H7 (cell line): ENCODE data around the gene MYO1D. TPM values are rescaled to one million over a fixed set of nuclear protein-coding genes. Genes with fewer than 3 reads are reported as not detected.
"Not testable (repeated sequence)": the region's sequence is repeated elsewhere in the genome, so short reads cannot be mapped to it uniquely, and the experiment has no call there.

Source experiments
- DNase-seq: peaks from one replicate; pipeline ENCODE4 v3.0.0; 2012
- H3K27me3 ChIP-seq: 2 replicates; pipeline ENCODE4 v1.6.0; 2011; ENCODE audit warnings: mild to moderate bottlenecking, low read length; ENCODE audit not compliant: control insufficient read depth, insufficient read depth
- H3K36me3 ChIP-seq: replicated peaks from 2 replicates; pipeline ENCODE4 v1.5.1; 2011; ENCODE audit warnings: low read length; ENCODE audit not compliant: control insufficient read depth, insufficient read depth
- H3K4me3 ChIP-seq: 2 replicates; pipeline ENCODE4 v1.5.1; 2011; ENCODE audit warnings: low read depth, mild to moderate bottlenecking, control low read depth, low read length, moderate library complexity; ENCODE audit not compliant: insufficient read depth
- total RNA-seq: library from RNA; depleted of rRNA; stranded (reverse); fragments of >200 nt; shearing (Covaris generic); gene quantifications from 2 replicates; pipeline ENCODE4 v1.2.3, GENCODE V29; 2014

Gene MYO1D
- total RNA-seq, 1 experiment from 2014 or later = 15.6 TPM

DNA sequence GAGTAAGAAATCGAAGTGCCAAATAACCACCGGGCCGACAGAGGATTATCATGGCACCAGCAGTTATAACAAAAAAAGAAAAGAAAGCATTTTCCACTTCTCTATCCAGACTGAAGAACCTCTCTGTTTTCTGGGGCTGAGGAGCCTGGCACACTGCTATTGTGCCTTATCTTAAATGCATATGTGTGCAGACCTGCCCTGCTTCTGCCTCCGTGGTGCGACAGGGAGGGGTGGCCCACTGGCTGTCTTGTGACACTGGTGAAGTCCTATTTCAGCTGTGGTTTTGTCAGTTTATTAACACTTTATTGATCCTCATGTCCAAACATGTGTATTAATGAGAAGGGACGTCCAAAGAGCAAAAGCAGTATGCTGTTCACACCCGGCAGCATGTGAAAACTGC lies 334.7 kb downstream of the MYO1D start:
- Histone ChIP-seq H3K36me3 (no peaks in the 10 kb centered on the region), H3K27me3 (no peaks in the 10 kb centered on the region), H3K4me3 (no peak overlapping the region)
- DNase-seq = no peak

DNA sequence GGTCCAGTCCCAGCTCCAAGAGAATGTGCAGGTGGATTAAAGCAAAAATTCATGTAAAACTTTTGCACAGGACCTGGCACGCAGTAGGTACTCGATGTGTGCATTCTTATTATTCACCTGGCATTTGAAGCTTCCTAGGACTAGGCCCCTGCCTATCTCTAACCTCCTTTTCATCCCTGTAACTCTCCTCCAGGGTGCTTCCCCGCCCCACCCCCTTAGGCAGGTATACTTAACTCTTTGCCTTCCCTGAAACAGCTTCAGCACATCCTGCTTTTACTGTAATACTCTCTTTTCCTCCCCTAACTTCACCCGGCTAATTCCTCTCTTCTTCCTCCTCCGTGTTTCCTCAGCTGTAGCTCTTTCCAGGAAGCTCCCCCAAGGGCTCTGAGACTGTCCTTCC lies 335.3 kb downstream of the MYO1D start:
- peak; percentile 71 for DNase-seq
- Histone ChIP-seq H3K36me3 (no peaks in the 10 kb centered on the region), H3K27me3 (no peaks in the 10 kb centered on the region)

DNA sequence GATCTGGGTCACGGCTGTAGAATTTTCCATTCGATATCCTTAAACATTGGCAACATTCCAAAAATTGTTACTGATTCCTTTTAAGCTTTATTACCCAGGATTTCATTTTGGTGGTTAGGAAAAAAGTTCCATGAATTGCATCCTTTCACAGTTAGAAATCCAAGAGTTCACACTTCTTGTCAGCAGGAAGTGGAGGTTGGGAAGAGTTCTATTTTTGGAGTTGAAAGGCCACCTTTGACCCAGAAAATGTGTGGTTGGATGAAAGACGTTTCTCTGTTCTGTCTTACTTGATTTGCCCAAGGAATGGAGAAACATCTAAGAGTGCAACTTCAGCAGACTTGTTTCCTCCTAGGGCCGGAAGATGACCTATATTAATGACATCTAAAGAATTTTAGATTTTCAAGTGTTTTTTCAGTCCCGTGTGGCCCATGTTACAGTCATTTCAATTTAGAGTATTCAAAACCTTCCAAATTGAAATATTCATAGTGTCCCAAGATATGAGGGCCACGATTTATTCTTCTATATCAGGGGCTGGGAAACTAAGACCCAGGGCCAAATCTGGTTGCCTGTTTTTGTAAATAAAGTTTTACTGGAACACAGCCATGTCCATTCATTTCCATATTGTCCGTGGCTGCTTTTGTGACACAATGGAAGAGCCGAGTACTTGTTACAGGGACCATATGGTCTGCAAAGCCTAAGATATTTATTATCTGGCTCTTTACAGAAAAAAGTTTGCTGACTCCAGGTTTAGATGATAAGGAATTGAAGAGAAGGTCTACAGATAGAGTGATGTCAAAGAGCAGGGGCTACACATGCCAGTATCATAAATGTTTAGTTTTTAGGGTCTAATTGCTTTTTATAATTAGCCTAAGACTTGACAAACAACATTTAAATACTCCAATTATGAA lies 339.9 kb downstream of the MYO1D start:
- H3K4me3 ChIP-seq = no peak overlapping the region
- no peaks in the 10 kb centered on the region for H3K36me3 ChIP-seq
- no peak for DNase-seq
- no peaks in the 10 kb centered on the region for H3K27me3 ChIP-seq

More for the DNA sequence above, 335.3 kb downstream of the MYO1D start:
- no peak overlapping the region for H3K4me3 ChIP-seq

DNA sequence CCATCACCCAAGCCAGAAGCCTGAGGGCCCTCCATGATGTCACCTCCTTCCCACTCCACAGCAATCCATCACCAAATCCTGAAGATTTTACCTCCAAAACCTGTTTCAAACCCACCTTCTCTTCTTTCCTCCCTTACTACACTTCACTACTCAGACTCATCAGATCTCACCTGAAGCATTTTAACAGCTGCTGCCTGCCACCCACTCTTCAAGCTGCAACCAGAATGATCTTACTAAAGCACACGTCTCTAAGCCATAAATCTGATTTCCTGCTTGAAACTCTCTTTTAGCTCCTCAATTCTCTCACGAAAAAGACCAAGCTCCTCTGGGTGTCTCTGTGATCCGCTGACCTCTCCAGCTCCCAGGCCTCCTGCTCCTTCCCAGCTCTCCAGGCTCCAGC lies 343.6 kb downstream of the MYO1D start:
- Histone ChIP-seq H3K4me3 (no peak overlapping the region), H3K36me3 (no peaks in the 10 kb centered on the region), H3K27me3 (no peaks in the 10 kb centered on the region)
- no peak for DNase-seq

DNA sequence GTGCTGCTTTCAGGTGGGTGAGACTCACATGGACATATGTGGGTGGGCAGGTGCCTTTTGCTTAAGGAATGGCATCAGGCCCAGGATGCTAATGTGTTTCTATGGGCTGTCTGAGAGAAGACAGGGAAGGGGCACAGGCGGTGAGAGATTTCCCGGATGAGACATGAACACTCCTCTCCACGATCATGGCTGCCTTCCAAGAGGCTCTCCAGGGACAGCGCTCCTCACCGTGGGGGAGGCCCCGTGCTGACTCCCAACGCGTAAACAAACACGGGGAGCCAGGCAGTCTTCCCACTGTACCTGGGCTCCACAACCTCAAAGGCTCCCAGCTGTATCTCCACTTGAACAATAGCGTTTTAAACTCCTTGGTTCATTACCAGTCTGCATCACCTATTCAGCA lies 347.3 kb downstream of the MYO1D start:
- Histone ChIP-seq H3K4me3 (no peak overlapping the region), H3K36me3 (no peaks in the 10 kb centered on the region), H3K27me3 (no peaks in the 10 kb centered on the region)
- DNase-seq = no peak

DNA sequence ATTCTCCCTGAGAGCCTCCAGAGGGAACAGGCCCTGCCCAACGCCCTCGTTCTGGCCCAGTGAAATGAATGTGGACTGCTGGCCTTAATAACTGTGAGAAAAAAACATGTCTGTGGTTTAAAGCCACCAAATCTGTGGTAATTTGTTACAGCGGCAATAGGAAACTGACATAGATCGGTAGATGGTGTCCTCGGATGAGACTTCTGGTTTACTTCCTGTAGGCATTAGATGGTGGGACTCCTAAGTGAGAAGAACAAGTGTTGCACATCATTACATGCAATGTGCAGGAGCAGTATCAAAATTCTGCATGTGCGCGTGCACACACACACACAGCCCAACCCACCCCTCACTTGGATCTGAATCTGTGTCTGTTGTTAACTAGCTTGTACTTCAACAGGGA lies 348.1 kb downstream of the MYO1D start:
- Histone ChIP-seq H3K27me3 (no peaks in the 10 kb centered on the region), H3K36me3 (no peaks in the 10 kb centered on the region), H3K4me3 (no peak overlapping the region)
- no peak for DNase-seq

DNA sequence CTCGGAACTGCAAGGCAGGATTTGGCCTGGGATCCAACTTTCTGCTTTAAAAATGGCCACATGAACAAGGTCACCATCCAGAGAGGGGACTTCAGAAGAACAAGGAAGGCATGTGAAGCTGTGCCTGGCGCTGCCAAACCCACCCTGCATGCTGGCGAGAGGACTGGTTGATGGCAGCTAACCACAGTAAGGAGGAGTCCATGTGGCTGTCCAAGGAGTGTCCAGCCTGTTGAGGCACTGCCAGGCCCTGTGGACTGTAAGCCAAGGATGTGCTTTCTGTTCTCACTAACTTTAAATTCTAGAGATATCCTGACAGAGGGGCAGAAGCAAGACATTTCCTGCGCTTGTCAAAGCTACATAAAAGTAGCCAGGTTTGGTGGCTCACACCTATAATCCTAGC lies 349.8 kb downstream of the MYO1D start:
- no peak for DNase-seq
- no peak overlapping the region for H3K4me3 ChIP-seq
- H3K27me3 ChIP-seq = no peaks in the 10 kb centered on the region
- H3K36me3 ChIP-seq = no peaks in the 10 kb centered on the region

DNA sequence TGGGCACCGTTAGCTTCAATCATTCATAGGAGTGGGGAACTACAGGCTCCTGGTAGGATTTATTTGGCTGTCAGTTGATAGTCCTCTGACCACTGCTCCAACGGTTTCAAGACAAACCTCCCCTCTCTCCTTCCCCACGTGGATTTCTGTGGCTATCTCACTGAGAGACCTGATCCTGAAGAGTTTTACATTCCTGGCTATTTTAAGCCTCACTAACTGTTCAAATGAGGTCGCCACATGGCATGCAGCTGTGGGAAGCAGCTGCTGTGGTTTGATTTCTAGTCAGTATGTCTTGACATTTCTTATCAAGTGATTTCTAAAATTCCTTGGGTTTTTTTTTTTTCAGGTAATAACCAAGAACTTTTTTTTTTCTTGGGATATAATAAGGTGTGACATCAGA lies 351.8 kb downstream of the MYO1D start:
- no peaks in the 10 kb centered on the region for H3K27me3 ChIP-seq
- no peak for DNase-seq
- no peak overlapping the region for H3K4me3 ChIP-seq
- no peaks in the 10 kb centered on the region for H3K36me3 ChIP-seq

DNA sequence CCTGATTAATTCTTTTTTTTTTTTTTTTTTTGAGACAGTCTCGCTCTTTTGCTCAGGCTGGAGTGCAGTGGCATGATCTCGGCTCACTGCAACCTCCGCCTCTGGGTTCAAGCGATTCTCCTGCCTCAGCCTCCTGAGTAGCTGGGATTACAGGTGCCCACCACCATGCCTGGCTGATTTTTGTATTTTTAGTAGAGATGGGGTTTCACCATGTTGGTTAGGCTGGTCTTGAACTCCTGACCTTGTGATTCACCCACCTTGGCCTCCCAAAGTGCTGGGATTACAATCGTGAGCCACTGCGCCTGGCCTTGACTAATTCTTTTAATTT lies 352.4 kb downstream of the MYO1D start:
- not testable (repeated sequence) for H3K4me3 ChIP-seq, H3K27me3 ChIP-seq, DNase-seq, H3K36me3 ChIP-seq

DNA sequence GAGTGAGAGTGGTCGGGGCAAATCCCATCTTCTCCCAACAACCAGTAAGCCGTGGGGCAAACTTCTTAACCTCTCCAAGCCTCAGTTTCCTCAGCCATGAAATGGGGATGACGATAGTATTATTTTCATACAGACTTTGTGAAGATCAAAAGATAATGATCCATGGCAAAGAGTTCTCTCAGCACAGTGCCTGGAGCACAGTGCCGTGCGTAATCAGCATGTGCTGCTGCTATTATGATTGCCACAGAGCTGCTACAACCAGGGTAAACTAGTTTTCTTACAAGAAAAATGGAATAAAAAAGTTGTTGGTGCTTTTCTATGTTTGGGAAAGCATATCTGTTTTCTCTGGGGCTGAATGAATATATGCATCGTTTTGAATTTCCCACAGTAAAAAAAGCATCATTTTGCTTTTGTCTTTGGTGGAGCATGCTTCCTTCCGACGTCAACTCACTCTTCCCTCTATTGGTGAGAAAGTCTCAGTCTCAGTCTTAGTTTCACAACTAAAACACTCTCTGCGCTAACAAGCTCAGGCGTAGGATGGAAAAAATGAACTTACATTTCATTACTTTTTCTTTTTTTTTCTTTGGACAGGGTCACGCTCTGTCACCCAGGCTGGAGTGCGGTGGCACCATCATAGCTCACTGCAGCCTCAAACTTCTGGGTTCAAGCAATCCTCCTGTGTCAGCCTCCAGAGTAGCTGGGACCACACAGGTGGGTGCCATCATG lies 352.9 kb downstream of the MYO1D start:
- H3K4me3 ChIP-seq = no peak overlapping the region
- H3K36me3 ChIP-seq = no peaks in the 10 kb centered on the region
- H3K27me3 ChIP-seq = no peaks in the 10 kb centered on the region
- DNase-seq = no peak

DNA sequence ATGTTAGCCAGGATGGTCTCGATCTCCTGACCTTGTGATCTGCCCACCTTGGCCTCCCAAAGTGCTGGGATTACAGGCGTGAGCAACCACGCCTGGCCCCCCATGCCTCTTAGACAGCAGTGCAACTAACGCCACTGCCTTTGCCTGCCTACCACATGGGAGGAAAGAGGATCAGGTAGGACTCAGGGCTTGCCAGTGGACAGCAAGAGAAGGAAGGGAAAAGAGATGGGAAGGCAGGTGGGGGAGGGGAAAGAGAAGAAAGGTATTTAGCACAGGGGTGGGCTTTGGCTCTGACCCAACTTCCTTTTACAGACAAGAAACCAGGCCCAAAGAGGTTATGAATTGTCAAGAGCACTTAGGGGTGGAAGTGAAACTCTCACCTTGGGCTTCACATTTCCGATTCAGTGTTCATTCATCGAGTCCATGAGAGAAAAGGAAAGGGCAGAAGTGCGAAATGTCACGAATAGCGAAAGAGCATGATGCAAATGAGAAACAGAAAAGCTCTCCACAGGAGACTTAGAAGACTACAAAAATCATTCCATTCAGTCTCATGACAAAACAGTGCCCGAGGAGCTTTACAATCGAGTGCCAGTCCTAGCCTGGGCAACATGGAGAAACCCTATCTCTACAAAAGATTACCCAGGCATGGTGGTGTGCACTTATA lies 353.8 kb downstream of the MYO1D start:
- no peak for DNase-seq
- H3K27me3 ChIP-seq = no peaks in the 10 kb centered on the region
- H3K4me3 ChIP-seq = no peak overlapping the region
- H3K36me3 ChIP-seq = no peaks in the 10 kb centered on the region

DNA sequence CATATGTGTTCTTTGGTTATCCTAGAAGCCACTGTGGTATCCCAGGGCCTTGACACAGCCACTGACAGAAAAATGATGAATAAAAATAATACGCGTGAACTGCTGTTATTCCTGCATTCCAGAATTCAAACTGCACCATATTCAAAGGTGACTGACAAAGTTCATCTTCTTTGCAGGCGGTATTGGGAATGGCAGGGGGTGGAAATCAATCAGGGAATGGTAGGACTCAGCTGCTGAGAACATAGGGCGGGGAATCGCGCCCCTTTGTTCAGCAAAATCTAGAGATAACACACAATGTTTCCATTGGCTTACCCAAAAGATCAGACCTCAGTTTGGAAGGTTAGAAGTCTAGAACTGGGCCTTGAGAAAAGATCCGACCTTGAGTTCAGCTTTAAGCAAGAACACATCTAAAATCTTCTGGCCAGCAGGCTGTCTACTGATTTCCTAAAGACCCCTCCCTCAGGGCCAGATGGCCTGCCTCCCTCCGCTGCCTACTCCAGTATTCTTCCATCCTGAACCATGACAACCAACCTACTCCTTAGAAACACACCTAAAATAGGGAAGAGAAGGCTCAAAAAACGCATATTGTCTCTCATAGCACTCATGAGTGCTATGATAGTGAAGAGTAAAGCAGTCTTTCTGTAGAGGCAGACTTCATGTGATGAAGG lies 356.1 kb downstream of the MYO1D start:
- Histone ChIP-seq H3K27me3 (no peaks in the 10 kb centered on the region), H3K36me3 (no peaks in the 10 kb centered on the region), H3K4me3 (no peak overlapping the region)
- DNase-seq = peak; percentile 50

DNA sequence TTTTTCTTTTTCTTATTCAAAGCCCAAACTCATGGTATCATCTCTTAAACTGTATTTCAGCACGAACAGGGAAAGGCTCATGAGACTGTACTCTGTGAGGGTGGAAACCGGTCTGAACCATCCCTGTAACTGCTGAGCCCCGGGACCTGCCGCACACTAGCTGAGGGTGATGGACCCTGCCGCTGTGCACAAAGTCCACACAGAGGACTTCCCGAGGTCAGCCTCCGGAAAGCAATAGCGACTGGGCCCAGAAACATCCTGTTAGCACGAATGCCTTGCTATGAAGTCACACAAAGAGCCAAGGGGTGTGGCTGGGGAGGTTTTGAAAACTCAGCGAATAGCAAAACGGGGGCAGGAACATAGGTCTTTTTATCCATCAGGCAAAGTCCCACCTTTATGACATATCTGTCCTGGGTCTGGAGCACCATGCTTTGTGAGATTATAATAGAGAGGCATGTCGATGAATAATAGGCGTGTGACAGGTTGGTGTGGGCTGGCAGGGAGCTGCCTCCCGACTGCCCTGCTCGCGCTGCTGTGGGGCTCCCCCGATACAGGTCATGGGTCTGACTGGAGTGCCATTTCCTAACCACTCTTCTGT lies 356.7 kb downstream of the MYO1D start:
- H3K27me3 ChIP-seq = no peaks in the 10 kb centered on the region
- no peak overlapping the region; the same call in 1 of the 2 replicates for H3K4me3 ChIP-seq
- no peaks in the 10 kb centered on the region for H3K36me3 ChIP-seq
- peak; percentile 56 for DNase-seq
